Ectodermal cell (in vitro differentiated cells): Measurements from ENCODE around the gene ZBTB22.
A peak's percentile ranks its signal among the peaks of the same experiment; 100 is the strongest.

ENCODE experiments used
- H3K27ac ChIP-seq: 2 replicates; pipeline ENCODE4 v1.7.0; 2013; ENCODE audit warnings: mild to moderate bottlenecking, low read depth, low read length; ENCODE audit not compliant: insufficient read depth, poor library complexity, severe bottlenecking
- H3K27me3 ChIP-seq: 2 replicates; pipeline ENCODE4 v1.7.0; 2013; ENCODE audit warnings: mild to moderate bottlenecking, low read length; ENCODE audit not compliant: insufficient read depth, control insufficient read depth, poor library complexity, severe bottlenecking
- H3K36me3 ChIP-seq: one replicate; pipeline ENCODE4 v1.7.0; 2013; ENCODE audit warnings: low read length; ENCODE audit not compliant: control insufficient read depth, insufficient read depth
- H3K4me1 ChIP-seq: one replicate; pipeline ENCODE4 v1.7.0; 2013; ENCODE audit warnings: low read length; ENCODE audit not compliant: control insufficient read depth, insufficient read depth
- H3K4me3 ChIP-seq: 2 replicates; pipeline ENCODE4 v1.7.0; 2013; ENCODE audit warnings: low read depth, low read length, control low read depth; ENCODE audit not compliant: insufficient read depth
- H3K9me3 ChIP-seq: 2 replicates; pipeline ENCODE4 v1.7.0; 2013; ENCODE audit warnings: mild to moderate bottlenecking, low read length, moderate library complexity; ENCODE audit not compliant: control insufficient read depth
- WGBS, 2 experiments: methylation state at CpG; one replicate each; pipeline ENCODE4 v1.1.7; 2013; ENCODE audit warnings: missing lambda C conversion rate in 2 of 2; 5-methylcytosine and 5-hydroxymethylcytosine counted together

ZBTB22 gene

DNA sequence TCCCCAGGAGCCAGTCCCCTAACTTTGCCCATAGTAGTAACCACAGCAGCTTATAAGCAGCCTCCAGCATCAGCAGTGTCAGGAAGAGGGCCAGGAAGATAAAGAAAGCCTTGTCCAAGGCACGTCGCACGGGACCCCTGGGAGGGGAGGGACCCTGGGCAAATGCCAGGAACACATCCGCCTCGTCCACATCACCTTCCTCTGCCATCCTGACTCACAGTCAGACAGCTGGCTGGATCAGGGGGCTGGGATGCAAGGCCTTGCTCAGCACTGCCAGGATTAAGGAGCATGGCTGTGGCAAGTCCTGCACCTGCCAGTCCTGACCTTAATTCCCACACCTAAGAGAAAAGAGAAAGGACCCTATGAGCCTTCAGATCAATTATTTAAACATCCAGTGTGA, 11.5 kb upstream of the ZBTB22 start:
- Histone ChIP-seq H3K4me1 (peaks cover 2% of the 10 kb centered on the region), H3K4me3 (no peak overlapping the region), H3K27me3 (no peaks in the 10 kb centered on the region), H3K27ac (no peak overlapping the region), H3K36me3 (no peaks in the 10 kb centered on the region), H3K9me3 (no peaks in the 10 kb centered on the region)
- WGBS, 2 experiments = 81 to 85% methylated on average over 5 of the region's 5 CpGs

DNA sequence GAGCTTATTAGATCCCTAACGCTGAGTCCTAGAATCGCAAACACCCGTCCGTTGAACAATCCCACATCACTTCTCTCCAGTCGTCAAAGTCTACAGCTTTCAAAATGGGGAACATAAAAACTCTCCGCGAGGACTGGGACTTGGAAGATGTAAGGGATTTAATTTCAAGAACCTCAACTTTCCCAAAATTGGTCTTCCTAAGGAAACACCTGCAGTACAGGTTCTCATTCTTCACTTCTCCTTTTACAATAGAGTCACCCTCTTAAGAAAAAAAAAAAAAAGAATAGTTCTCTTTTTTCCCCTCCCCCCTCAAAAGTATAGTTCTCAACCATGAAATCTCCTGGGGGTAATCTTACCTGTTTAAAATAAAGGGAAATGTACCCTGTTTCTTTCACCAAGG, 6.6 kb upstream of the ZBTB22 start:
- Histone ChIP-seq H3K4me3 (no peak overlapping the region), H3K9me3 (no peaks in the 10 kb centered on the region), H3K36me3 (peaks cover 20% of the 10 kb centered on the region), H3K27me3 (no peaks in the 10 kb centered on the region), H3K4me1 (peaks cover 28% of the 10 kb centered on the region), H3K27ac (no peak overlapping the region)
- 67 to 75% methylated on average over 7 of the region's 7 CpGs for WGBS, 2 experiments

DNA sequence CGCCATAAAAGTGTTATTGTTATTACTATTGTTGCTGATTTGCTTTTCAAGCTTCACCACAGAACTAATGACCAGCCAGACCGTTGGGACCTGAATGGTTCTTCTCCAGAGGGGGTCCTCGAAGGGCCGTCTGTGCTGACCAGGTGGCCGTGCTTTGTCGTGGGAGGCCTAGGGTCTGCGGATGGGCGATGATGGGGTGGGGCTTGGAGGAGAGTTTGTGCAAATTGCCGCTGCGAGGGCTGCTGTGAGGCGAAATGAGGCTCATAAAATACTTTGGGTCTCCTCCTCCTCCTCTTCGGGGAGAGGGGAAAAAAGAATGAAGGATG, 6.0 kb upstream of the ZBTB22 start:
- peaks cover 34% of the 10 kb centered on the region for H3K4me1 ChIP-seq
- H3K27ac ChIP-seq = peak overlapping the region; percentile 47
- WGBS, 2 experiments = 5 to 7% methylated on average over 12 of the region's 12 CpGs
- H3K36me3 ChIP-seq = peaks cover 26% of the 10 kb centered on the region
- H3K9me3 ChIP-seq = no peaks in the 10 kb centered on the region
- peak overlapping the region; percentile 58 for H3K4me3 ChIP-seq
- no peaks in the 10 kb centered on the region for H3K27me3 ChIP-seq

- WGBS, 2 experiments = 88 to 92% methylated on average over 9 of the region's 9 CpGs
- H3K4me1 ChIP-seq = peaks cover 36% of the 10 kb centered on the region
Measured at GRCh38 chr6:33321227-33321626, 3.7 kb upstream of the ZBTB22 start.

GRCh38 chr6:33320315-33321181, 3.0 kb upstream of the ZBTB22 start:
- Histone ChIP-seq H3K27me3 (no peaks in the 10 kb centered on the region), H3K36me3 (peaks cover 26% of the 10 kb centered on the region), H3K27ac (no peak overlapping the region), H3K9me3 (no peaks in the 10 kb centered on the region), H3K4me1 (peaks cover 36% of the 10 kb centered on the region), H3K4me3 (no peak overlapping the region)
- WGBS, 2 experiments = 88 to 91% methylated on average over 32 of the region's 32 CpGs

More at GRCh38 chr6:33321227-33321626, 3.7 kb upstream of the ZBTB22 start:
- H3K36me3 ChIP-seq = peaks cover 26% of the 10 kb centered on the region
- H3K27me3 ChIP-seq = no peaks in the 10 kb centered on the region
- H3K4me3 ChIP-seq = no peak overlapping the region
- no peak overlapping the region for H3K27ac ChIP-seq
- H3K9me3 ChIP-seq = no peaks in the 10 kb centered on the region

GRCh38 chr6:33319939-33320314, 2.4 kb upstream of the ZBTB22 start:
- H3K27ac ChIP-seq = no peak overlapping the region
- peaks cover 26% of the 10 kb centered on the region for H3K36me3 ChIP-seq
- 94 to 97% methylated on average over 3 of the region's 3 CpGs for WGBS, 2 experiments

GRCh38 chr6:33318426-33319073, 1.0 kb upstream of the ZBTB22 start:
- H3K27me3 ChIP-seq = no peaks in the 10 kb centered on the region
- H3K27ac ChIP-seq = peak overlapping the region; percentile 85
- peaks cover 26% of the 10 kb centered on the region for H3K36me3 ChIP-seq
- H3K4me1 ChIP-seq = peaks cover 39% of the 10 kb centered on the region
- no peaks in the 10 kb centered on the region for H3K9me3 ChIP-seq
- H3K4me3 ChIP-seq = peak overlapping the region; percentile 59
- WGBS, 2 experiments = 71 to 79% methylated on average over 8 of the region's 8 CpGs

More at GRCh38 chr6:33319939-33320314, 2.4 kb upstream of the ZBTB22 start:
- no peak overlapping the region for H3K4me3 ChIP-seq
- H3K4me1 ChIP-seq = peaks cover 36% of the 10 kb centered on the region
- no peaks in the 10 kb centered on the region for H3K27me3 ChIP-seq
- no peaks in the 10 kb centered on the region for H3K9me3 ChIP-seq

DNA sequence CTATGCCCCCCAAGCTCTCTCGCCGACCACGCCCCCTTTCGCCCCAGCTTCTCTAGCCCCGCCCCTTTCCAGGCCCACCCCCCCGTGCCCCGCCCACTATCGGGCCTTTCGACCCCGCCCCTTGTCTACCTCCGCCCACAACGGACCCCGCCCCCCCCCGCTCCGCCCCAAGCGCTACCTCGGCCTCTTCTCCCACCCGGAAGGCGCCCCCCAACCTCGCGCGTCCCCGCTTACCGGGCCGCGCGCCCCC, 200 bp downstream of the ZBTB22 start:
- Histone ChIP-seq H3K4me1 (peaks cover 43% of the 10 kb centered on the region), H3K36me3 (peaks cover 26% of the 10 kb centered on the region), H3K27me3 (peaks cover 11% of the 10 kb centered on the region), H3K9me3 (no peaks in the 10 kb centered on the region), H3K27ac (no peak overlapping the region), H3K4me3 (peak overlapping the region; percentile 59)
- WGBS, 2 experiments = 0% methylated on average over 20 to 24 of the region's 27 CpGs

DNA sequence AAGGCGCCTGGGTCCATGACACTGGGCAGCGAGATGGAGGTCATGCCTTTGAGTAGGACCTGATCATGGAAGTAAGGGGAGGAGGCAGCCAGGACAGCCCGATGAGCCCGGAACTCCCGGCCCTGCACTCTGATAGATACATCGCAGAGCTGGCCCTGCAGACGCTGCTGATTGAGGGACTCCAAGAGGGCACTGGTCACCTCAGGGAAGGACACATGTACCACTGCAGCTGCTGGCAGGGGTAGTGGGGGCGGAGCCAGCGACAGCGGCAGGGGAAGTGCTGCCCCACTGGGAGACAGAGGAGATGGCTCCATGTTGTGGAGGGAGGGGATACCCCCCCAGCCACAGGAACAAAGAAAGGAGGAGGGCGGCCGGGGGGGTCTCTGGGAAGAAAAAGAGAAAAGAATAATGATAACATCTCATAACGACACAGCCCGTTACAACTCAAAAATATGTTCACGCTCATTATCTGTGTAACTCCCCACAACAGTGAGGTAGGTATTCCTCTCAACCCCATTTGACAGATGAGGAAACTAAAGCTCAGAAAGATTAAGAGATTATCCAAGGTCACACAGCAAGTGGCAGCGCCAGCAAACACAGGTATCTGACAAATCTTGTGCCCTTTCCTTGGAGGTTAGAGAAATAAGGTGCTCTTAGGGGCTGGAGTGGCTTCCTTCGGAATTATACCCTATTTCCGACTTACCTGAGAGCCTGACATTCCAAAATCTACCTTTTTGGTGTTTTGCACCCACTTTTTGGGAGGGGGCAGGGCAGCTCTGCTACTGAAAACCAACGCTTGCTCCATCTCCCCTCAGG, 733 bp downstream of the ZBTB22 start:
- no peaks in the 10 kb centered on the region for H3K9me3 ChIP-seq
- no peak overlapping the region for H3K27ac ChIP-seq
- peaks cover 26% of the 10 kb centered on the region for H3K36me3 ChIP-seq
- peak overlapping the region; percentile 59 for H3K4me3 ChIP-seq
- WGBS, 2 experiments = 76 to 79% methylated on average over 17 to 19 of the region's 19 CpGs
- peaks cover 40% of the 10 kb centered on the region for H3K4me1 ChIP-seq
- peaks cover 16% of the 10 kb centered on the region for H3K27me3 ChIP-seq
